NCI-H2196 (cell line): Measurements from ENCODE around the gene ZNF573.

Experiments used
- DNase-seq: peaks from one replicate; lab custom pipeline; 2025; ENCODE audit not compliant: unreplicated experiment; lab: John Stamatoyannopoulos, UW

ZNF573 gene

GRCh38 chr19:37695144-37695899 lies 84.1 kb downstream of the ZNF573 start:
- DNase-seq: no peak

GRCh38 chr19:37692956-37693620 lies 86.3 kb downstream of the ZNF573 start:
- no peak for DNase-seq

- no peak for DNase-seq
These were observed 87.4 kb downstream of the ZNF573 start for GRCh38 chr19:37691881-37692504.
